Aorta (tissue), 5 donors: ENCODE measurements around the gene IQSEC2. TPM values are rescaled to one million over a fixed set of nuclear protein-coding genes. Genes with fewer than 3 reads are reported as not detected.

Experiments
- ATAC-seq: fragments of 200-7000 bp; cut with Tn5 transposase; one replicate; pipeline ENCODE4 v1.9.1; 2022; ENCODE audit warnings: moderate library complexity; ENCODE audit not compliant: low FRiP score
- DNase-seq, 2 donors: peaks; one replicate each; pipeline ENCODE4 v3.0.0-alpha.2; 2020
- H3K27ac ChIP-seq, 2 donors: one replicate each; pipeline ENCODE4 v1.5.1; 2013; ENCODE audit warnings: low read length in 2 of 2, mild to moderate bottlenecking in 2 of 2, moderate library complexity in 2 of 2, control low read depth in 1 of 2, inconsistent platforms in 1 of 2, low read depth in 1 of 2
- H3K27me3 ChIP-seq, 2 donors: one replicate each; pipeline ENCODE4 v1.6.1; 2013; ENCODE audit warnings: control low read depth in 1 of 2, low read length in 1 of 2, mild to moderate bottlenecking in 1 of 2, moderate library complexity in 1 of 2; ENCODE audit not compliant: insufficient read depth in 2 of 2, control insufficient read depth in 1 of 2
- H3K36me3 ChIP-seq, 2 donors: one replicate each; pipeline ENCODE4 v1.6.1; 2013; ENCODE audit warnings: control low read depth in 1 of 2, low read length in 1 of 2, mild to moderate bottlenecking in 1 of 2; ENCODE audit not compliant: insufficient read depth in 2 of 2, control insufficient read depth in 1 of 2
- H3K4me1 ChIP-seq, 2 donors: one replicate each; pipeline ENCODE4 v1.6.1; 2013; ENCODE audit warnings: low read length in 2 of 2, control low read depth in 1 of 2, mild to moderate bottlenecking in 1 of 2, moderate library complexity in 1 of 2; ENCODE audit not compliant: insufficient read depth in 2 of 2, control insufficient read depth in 1 of 2
- H3K4me3 ChIP-seq, 2 donors: one replicate each; pipeline ENCODE4 v1.5.1; 2013; ENCODE audit warnings: low read length in 2 of 2, control low read depth in 1 of 2, mild to moderate bottlenecking in 1 of 2
- H3K9me3 ChIP-seq: one replicate; pipeline ENCODE4 v1.6.1; 2013; ENCODE audit warnings: mild to moderate bottlenecking, low read length; ENCODE audit not compliant: control insufficient read depth
- WGBS, 2 donors: extraction: QIAGEN DNeasy Blood & Tissue Kit; methylation state at CpG; one replicate each; pipeline ENCODE4 v1.1.7; 2013; 5-methylcytosine and 5-hydroxymethylcytosine counted together
- intact Hi-C, 2 donors: fragments of 100-400 bp; cut with DNase I; formaldehyde crosslinking; loops; one replicate each; pipeline versions ENCODE4 v1.14.2 to v1.15.0; 2022
- polyA plus RNA-seq, 2 donors: library from polyadenylated mRNA; stranded (reverse); fragments of 200-250 nt; gene quantifications; one replicate each; pipeline ENCODE4 v1.2.3, GENCODE V29; 2013
- total RNA-seq, 2 donors: library from RNA; stranded (reverse); fragmentation: NEBNext Ultra II Directional; extraction: Animal tissue kit (Norgen Biotek cat#: 25700); gene quantifications; one replicate each; pipeline ENCODE4 v1.2.1, GENCODE V29; 2021
- donor health status: healthy with polysubstance abuse.
- donor health status: Bipolar disorder and iron deficiency.
- donor health status: DM: no; HTN: no; CAD: no.
- donor health status: DM: no; HTN: no; CAD: no.
- donor health status: DM: yes; HTN: yes; CAD: no.

IQSEC2 gene
- total and polyA plus RNA-seq, 4 donors: 15.2 to 27.4 (median 16.2) TPM

- Histone ChIP-seq H3K36me3 (no peaks in the 10 kb centered on the region), H3K4me1 (no peaks in the 10 kb centered on the region), H3K9me3 (no peaks in the 10 kb centered on the region), H3K27ac (no peak overlapping the region), H3K27me3 (no peaks in the 10 kb centered on the region), H3K4me3 (no peak overlapping the region)
- intact Hi-C loops: no loop called here
- WGBS, 2 donors: 77 to 82% methylated on average over 9 of the region's 9 CpGs
- ATAC-seq (no peak), DNase-seq (peak in 1 of 2 donors; percentile 26)
These were observed 47.8 kb downstream of the IQSEC2 start for GRCh38 chrX:53233536-53233935.

GRCh38 chrX:53230116-53230515 lies 51.3 kb downstream of the IQSEC2 start:
- H3K27ac ChIP-seq: no peak overlapping the region
- no peaks in the 10 kb centered on the region for H3K36me3 ChIP-seq
- no peak overlapping the region for H3K4me3 ChIP-seq
- 71 to 83% methylated on average over 5 of the region's 5 CpGs for WGBS, 2 donors
- H3K4me1 ChIP-seq: no peaks in the 10 kb centered on the region
- ATAC-seq (no peak), DNase-seq (no peak)
- intact Hi-C loops: no loop called here
- no peaks in the 10 kb centered on the region for H3K9me3 ChIP-seq
- no peaks in the 10 kb centered on the region for H3K27me3 ChIP-seq

GRCh38 chrX:53227224-53227765 lies 54.1 kb downstream of the IQSEC2 start:
- intact Hi-C loops: no loop called here
- no peak overlapping the region for H3K27ac ChIP-seq
- H3K4me3 ChIP-seq: no peak overlapping the region
- no peaks in the 10 kb centered on the region for H3K27me3 ChIP-seq
- ATAC-seq: no peak
- 79 to 80% methylated on average over 7 of the region's 7 CpGs for WGBS, 2 donors
- H3K36me3 ChIP-seq: no peaks in the 10 kb centered on the region
- DNase-seq: peak in 1 of 2 donors; percentile 17
- no peaks in the 10 kb centered on the region for H3K9me3 ChIP-seq
- no peaks in the 10 kb centered on the region for H3K4me1 ChIP-seq

- Histone ChIP-seq H3K9me3 (no peaks in the 10 kb centered on the region), H3K4me1 (no peaks in the 10 kb centered on the region), H3K27me3 (no peaks in the 10 kb centered on the region), H3K27ac (peak within 1 kb of the TSS in 1 of 2 donors; percentile 67), H3K4me3 (peak within 1 kb of the TSS; percentile 77 to 82), H3K36me3 (peaks cover under 1 to 4% of the 10 kb centered on the region in 2 donors)
- peak; percentile 93 for ATAC-seq
- DNase-seq: peak; percentile 96 to 98
- WGBS, 2 donors: 0% methylated on average over 66 to 67 of the region's 67 CpGs
- intact Hi-C loops: no loop called here
These were observed 56.3 kb downstream of the IQSEC2 start, which contains the start of gene KDM5C for GRCh38 chrX:53224860-53225797. Gene KDM5C, minus strand, starts transcription at chrX:53225207. Its CDS starts 318 bp downstream, at chrX:53224889.

GRCh38 chrX:53223955-53224859 lies 57.2 kb downstream of the IQSEC2 start:
- no peaks in the 10 kb centered on the region for H3K9me3 ChIP-seq
- H3K27me3 ChIP-seq: no peaks in the 10 kb centered on the region
- H3K27ac ChIP-seq: peak overlapping the region in 1 of 2 donors; percentile 67
- H3K4me1 ChIP-seq: no peaks in the 10 kb centered on the region
- DNase-seq: peak in 1 of 2 donors; percentile 78
- ATAC-seq: peak; percentile 8
- H3K36me3 ChIP-seq: peaks cover 2 to 8% of the 10 kb centered on the region in 2 donors
- 1 to 2% methylated on average over 40 of the region's 40 CpGs for WGBS, 2 donors
- H3K4me3 ChIP-seq: peak overlapping the region; percentile 77 to 82
- intact Hi-C loops: no loop called here

- Histone ChIP-seq H3K4me1 (no peaks in the 10 kb centered on the region), H3K27me3 (no peaks in the 10 kb centered on the region), H3K9me3 (no peaks in the 10 kb centered on the region), H3K36me3 (peaks cover 3 to 8% of the 10 kb centered on the region in 2 donors), H3K4me3 (peak overlapping the region in 1 of 2 donors; percentile 77), H3K27ac (no peak overlapping the region)
- 37 to 54% methylated on average over 2 of the region's 2 CpGs for WGBS, 2 donors
- no peak for ATAC-seq
- DNase-seq: no peak
- intact Hi-C loops: no loop called here
These were observed 58.2 kb downstream of the IQSEC2 start for GRCh38 chrX:53223068-53223693.
